Stomach (tissue), 4 donors: Measurements from ENCODE around the gene LSM7.

Experiments used
- CTCF ChIP-seq, 7 experiments: fragments of 450-650 bp in 4 of 7; fragments of 200-600 bp in 3 of 7; sonication (generic) in 3 of 7; IDR thresholded peaks; one replicate each; pipeline ENCODE4 v1.5.1; 2016 to 2019; ENCODE audit warnings: antibody characterized with exemption in 7 of 7, control low read depth in 2 of 7, mild to moderate bottlenecking in 1 of 7
- POLR2A ChIP-seq, 4 donors: fragments of 450-650 bp; IDR thresholded peaks; one replicate each; pipeline ENCODE4 v1.6.1; 2016; ENCODE audit warnings: antibody characterized with exemption in 4 of 4, control low read depth in 2 of 4, mild to moderate bottlenecking in 1 of 4, moderate library complexity in 1 of 4
- POLR2AphosphoS5 ChIP-seq, 3 donors: sonication (generic); formaldehyde crosslinking; IDR thresholded peaks; one replicate each; pipeline ENCODE4 v1.6.1; 2016; ENCODE audit warnings: antibody characterized with exemption in 3 of 3

GRCh38 chr19:2315818-2316353, 12.5 kb downstream of the LSM7 start:
- TF ChIP-seq CTCF (IDR thresholded peaks at IDR 0.05): peak in 3 of 7 experiments; percentile 16 to 62 (median 46)
- TF ChIP-seq POLR2A (IDR thresholded peaks at IDR 0.05): no peak
- peak in 1 of 3 donors; percentile 51 for TF ChIP-seq POLR2AphosphoS5 (IDR thresholded peaks at IDR 0.05)
